CD4-positive, alpha-beta T cell treated with Interleukin-6 for 4 hours (primary cell): Measurements from ENCODE around the gene LRRC23.
A peak's percentile ranks its signal among the peaks of the same experiment; 100 is the strongest.
"Not testable (repeated sequence)": the region's sequence is repeated elsewhere in the genome, so short reads cannot be mapped to it uniquely, and the experiment has no call there.

Experiments
- DNase-seq: peaks from one replicate; pipeline ENCODE4 v3.0.0-alpha.2; 2020; ENCODE audit warnings: mixed read lengths

LRRC23 gene

GRCh38 chr12:6903722-6904121, 900 bp upstream of the LRRC23 start:
- DNase-seq = no peak

DNA sequence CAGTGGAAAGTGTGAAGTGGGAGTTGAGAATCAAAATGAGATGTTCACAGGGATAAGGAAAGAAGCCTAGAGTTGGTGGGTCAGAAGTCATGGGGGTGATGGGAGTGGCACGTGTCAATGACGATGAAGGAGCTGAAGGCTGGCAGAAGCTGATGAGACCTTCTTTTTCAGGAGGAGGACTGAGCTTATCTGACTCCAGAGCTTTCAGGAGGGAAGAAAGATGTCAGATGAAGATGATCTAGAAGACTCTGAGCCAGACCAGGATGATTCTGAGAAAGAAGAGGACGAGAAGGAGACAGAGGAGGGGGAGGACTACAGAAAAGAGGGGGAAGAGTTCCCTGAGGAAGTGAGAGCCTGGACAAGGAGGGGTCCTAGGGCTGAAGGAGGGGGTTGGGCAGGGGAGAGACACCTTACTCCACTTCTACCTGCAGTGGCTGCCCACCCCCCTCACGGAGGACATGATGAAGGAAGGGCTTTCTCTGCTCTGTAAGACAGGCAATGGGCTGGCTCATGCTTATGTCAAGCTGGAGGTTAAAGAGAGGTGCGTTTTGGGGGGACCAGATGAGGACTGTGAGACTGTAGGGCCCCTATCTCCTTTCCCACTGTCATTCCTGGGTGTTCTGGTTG, 905 bp downstream of the LRRC23 start:
- DNase-seq = no peak

DNA sequence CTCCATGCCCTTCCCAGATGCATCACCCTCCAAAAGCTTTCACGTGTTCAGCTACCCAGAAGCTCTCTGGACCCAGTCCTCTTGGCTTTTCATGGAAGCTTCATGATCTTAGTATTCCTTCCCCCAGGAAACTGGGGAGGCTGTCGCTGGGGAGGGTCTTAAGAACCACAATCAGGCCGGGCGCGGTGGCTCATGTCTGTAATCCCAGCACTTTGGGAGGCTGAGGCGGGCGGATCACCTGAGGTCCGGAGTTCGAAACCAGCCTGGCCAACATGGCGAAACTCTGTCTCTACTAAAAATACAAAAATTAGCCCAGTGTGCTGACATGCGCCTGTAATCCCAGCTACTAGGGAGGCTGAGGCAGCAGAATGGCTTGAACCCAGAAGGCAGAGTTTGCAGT, 3.5 kb downstream of the LRRC23 start:
- DNase-seq = not testable (repeated sequence)

DNA sequence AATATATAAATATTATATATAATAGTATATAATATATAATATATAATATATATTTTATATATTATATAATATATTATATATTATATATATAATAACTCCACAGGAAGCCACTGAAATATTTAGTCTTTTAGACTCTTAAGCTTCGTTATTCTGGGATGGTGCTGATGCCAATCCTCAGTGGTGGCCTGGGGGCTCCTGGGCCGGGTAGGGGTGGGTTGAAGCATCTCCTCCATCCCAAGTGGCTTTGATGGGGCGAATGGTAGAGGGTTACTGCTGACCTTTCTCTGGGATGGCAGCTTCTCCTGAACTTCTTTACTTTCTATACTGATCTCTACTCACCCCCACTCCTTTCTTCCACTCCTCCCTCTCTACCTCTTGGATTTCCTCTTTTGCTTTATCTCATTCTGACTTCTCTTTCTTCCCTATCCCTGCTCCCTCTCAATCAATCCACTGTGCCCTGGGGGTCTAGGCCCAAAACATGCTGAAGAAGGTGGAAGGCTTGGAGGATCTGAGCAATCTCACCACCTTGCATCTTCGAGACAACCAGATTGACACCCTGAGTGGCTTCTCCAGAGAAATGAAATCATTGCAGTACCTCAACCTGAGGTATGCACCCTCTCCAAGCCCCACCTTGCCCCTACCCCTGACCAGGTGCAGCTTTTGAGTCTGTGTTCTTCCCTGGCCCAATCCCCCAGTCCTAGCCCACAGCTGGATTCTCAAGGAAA, 5.0 kb downstream of the LRRC23 start:
- DNase-seq = no peak

DNA sequence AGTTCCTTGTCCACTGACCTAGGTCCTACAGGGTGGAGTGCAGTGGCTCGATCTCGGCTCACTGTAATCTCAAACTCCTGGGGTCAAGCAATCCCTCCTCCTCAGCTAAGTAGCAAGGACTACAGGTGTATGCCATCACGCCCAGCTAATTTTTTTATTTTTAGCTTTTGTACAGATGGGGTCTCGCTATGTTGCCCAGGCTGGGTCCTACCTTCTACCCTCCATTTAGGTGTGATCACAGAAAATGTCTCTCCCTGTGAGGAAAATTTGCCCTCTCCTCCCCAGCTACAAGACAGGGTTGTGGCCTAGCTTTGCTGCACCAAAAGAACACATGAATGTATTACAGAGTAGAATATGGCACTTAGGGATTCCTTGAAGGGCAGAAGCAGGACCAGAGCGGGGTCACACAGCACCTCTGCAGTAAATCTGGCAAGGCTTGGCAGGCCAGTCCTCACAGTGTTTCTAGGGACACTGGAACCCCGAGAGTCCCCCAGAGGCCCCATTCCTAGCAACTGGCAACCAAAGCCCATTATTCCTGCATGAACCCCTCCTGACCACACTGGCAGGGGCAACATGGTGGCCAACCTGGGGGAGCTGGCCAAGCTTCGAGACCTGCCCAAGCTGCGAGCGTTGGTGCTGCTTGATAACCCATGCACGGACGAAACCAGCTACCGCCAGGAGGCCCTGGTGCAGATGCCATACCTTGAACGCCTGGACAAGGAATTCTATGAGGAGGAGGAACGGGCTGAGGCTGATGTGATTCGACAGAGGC, 7.7 kb downstream of the LRRC23 start:
- DNase-seq = no peak

DNA sequence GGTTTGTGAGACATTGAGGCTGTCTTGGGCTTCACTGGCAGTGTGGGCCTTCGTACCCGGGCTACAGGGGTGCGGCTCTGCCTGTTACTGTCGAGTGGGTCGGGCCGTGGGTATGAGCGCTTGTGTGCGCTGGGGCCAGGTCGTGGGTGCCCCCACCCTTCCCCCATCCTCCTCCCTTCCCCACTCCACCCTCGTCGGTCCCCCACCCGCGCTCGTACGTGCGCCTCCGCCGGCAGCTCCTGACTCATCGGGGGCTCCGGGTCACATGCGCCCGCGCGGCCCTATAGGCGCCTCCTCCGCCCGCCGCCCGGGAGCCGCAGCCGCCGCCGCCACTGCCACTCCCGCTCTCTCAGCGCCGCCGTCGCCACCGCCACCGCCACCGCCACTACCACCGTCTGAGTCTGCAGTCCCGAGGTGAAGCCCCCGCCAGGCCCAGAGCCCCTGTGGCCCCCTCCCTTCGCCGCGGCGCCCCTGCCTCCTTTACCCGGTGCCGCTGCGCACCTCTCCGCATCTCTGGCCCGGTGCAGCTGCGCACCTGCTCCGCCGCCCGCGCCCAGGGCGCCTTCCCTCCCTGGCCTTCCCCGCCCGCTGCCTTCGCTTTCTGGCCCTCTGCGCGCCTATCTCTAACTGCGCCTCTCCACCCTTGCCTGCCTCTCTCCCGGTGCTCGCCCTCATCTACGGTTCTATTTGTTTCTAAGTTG, 9.8 kb downstream of the LRRC23 start, which contains the start of gene ENO2:
Gene ENO2, plus strand, starts transcription at position 335 of the 701 bp plus-strand sequence. CDS start 1,253 bp downstream, outside the sequence.
- DNase-seq = peak; percentile 92

GRCh38 chr12:6914947-6915788, 10.5 kb downstream of the LRRC23 start:
- no peak for DNase-seq

DNA sequence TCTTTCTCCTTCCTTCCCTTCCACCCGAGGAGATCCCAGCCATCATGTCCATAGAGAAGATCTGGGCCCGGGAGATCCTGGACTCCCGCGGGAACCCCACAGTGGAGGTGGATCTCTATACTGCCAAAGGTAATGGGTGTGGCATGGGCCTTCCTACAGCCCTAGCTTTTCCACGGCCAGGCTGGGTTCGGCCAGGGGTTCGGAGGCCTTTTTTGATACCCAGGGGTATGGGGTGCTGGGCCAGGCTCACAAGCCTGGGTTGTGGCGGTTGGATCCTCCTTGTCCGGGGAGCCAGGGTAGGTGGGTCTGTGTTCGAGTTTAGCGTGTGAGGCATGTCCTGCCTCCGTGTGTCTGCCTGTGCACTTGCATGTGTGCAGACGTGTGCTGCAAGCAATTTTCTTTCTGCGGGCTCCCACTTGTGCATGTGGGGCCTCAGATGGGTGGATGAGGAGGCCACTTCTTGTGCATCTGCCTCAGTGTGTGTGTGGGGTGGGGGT, 11.2 kb downstream of the LRRC23 start:
- no peak for DNase-seq

DNA sequence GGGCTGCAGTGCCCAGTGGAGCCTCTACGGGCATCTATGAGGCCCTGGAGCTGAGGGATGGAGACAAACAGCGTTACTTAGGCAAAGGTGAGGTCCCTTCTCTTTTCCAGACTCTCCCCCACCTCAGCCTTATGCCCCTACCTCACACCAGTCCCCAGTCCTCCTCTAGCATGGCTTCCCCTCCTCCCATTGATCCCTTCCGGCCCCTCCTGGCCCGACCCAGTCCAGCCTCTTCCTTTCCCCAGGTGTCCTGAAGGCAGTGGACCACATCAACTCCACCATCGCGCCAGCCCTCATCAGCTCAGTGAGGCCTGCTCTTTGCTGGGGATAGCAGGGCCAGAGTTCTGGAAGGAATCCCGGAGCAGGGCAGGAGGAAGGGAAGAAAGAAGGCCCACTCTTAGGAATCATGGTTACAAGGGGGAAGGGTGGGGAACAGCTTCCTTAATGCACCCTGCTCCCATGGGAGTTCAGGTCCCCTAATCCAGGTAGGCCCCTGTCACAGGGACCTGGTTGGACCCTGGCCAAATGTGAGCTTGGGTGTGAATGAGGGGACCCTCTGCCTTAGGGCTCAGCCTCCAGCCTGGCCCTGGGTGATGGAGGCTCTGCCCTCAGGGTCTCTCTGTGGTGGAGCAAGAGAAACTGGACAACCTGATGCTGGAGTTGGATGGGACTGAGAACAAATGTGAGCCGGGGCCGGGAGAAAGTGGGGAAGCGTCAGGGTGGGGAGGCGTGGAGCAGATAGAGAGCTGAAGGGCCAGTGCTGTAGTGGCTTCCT, 12.0 kb downstream of the LRRC23 start:
- DNase-seq = no peak

GRCh38 chr12:6917491-6918231, 13.0 kb downstream of the LRRC23 start:
- no peak for DNase-seq

DNA sequence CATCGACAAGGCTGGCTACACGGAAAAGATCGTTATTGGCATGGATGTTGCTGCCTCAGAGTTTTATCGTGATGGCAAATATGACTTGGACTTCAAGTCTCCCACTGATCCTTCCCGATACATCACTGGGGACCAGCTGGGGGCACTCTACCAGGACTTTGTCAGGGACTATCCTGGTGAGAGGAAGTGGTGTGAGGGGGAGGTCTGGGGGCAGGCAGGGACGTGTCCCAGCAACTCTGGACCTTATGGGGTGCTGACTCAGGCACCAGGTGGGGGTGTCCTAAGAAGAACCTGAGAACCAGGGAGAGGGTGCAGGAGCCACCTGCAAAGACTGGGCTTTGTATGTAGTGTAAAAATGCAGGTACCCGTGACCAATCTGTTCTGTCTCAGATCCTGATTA, 15.0 kb downstream of the LRRC23 start:
- DNase-seq = no peak

DNA sequence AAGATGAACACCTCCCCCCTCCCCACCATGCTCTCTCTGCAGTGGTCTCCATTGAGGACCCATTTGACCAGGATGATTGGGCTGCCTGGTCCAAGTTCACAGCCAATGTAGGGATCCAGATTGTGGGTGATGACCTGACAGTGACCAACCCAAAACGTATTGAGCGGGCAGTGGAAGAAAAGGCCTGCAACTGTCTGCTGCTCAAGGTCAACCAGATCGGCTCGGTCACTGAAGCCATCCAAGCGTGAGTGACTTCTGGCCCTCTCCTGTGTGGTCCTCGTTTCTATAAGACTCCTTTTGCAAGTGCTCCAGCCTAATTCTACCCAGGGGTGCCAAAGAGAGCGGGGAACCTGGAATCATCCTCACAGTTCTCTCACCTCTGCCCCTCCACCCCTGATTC, 16.9 kb downstream of the LRRC23 start:
- DNase-seq = no peak

GRCh38 chr12:6921996-6922946, 17.6 kb downstream of the LRRC23 start:
- no peak for DNase-seq

DNA sequence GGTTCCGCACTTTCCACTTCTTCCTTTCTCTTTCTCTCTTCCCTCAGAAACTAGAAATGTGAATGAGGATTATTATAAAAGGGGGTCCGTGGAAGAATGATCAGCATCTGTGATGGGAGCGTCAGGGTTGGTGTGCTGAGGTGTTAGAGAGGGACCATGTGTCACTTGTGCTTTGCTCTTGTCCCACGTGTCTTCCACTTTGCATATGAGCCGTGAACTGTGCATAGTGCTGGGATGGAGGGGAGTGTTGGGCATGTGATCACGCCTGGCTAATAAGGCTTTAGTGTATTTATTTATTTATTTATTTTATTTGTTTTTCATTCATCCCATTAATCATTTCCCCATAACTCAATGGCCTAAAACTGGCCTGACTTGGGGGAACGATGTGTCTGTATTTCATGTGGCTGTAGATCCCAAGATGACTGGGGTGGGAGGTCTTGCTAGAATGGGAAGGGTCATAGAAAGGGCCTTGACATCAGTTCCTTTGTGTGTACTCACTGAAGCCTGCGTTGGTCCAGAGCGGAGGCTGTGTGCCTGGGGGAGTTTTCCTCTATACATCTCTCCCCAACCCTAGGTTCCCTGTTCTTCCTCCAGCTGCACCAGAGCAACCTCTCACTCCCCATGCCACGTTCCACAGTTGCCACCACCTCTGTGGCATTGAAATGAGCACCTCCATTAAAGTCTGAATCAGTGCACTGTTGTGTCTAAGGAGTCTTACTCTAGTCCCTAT, 18.5 kb downstream of the LRRC23 start:
- DNase-seq = no peak

DNA sequence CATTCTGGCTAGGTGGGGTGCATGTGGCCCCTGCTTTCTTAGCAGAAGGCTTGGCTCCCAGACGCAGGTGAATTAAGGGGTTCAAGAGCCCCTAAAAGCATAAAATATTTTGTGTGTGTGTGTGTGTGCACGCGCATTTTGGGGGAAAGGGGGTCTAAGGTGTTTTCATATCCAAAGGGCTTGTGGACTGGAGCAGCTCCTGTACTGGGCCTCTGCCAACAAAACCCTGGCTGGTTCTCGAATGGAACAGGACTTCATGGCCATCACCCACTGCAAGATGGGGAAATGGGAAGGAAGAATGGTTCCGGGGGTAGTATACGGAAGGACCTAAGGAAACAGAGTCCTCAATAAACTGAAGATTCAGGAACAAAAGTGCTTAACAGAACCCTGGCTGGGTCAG, 19.2 kb downstream of the LRRC23 start:
- DNase-seq = no peak

DNA sequence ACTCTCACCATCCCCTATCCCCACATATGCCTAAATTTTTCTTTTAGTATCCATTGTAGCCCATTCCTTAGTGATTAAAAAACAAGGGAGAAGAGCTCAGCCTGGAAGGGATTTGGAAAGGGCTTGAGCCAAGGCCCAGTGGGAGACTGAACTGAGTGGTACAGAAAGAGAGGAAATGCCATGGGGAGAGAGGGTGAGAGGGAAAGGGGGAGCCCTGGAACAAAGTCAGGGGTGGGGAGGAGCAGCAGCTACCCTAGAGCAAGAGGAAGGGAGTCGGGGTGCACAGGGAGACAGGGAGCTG, 20.6 kb downstream of the LRRC23 start:
- DNase-seq = no peak

DNA sequence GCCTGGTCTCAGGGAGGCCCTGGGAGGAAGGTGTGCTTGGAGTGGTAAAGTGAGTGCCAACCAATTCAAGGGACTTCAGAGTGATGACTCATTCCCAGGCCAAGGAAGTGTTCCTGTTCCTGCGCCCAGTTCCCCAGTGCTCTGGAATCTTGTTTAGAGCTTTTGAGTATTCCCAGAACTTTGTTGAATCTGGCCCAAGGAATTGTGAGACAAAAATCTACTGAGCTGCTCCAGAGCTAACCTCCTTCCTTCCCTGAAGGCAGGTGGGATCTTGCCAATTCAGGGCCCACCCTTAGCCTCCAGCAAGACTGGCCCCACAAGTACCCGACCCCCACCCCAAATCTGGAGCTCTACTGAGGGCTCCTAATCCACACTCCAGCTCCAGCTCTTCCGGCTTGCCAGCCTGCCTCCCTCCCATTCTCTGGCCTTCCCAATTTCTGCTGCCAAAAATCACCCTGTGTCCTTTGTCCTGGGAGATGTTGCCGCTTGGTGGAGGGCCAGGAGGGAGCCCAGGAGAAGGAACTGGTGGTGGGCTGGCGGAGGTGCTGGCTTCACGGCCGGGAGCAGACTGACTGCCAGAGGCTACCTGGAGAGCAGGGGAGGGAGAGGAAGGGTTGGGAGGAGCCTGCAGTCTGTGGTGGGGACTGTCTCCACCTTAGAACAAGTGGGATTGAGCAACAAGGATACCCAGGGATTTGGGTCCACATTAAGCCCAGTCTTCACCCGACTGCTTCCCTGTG, 21.1 kb downstream of the LRRC23 start:
- no peak for DNase-seq
